SHP77 (cell line): ENCODE data around the gene LRBA.
"Not testable (repeated sequence)": the region's sequence is repeated elsewhere in the genome, so short reads cannot be mapped to it uniquely, and the experiment has no call there.

Experiments used
- DNase-seq, 2 experiments: peaks; one replicate each; lab custom pipeline; 2025; lab: John Stamatoyannopoulos, UW

Gene LRBA

GRCh38 chr4:150564967-150565366, 450.1 kb downstream of the LRBA start:
- DNase-seq = not testable (repeated sequence)

- no peak for DNase-seq
Observed at GRCh38 chr4:150562751-150563150, 452.3 kb downstream of the LRBA start.

GRCh38 chr4:150562250-150562649, 452.8 kb downstream of the LRBA start:
- no peak for DNase-seq

GRCh38 chr4:150561143-150561737, 453.8 kb downstream of the LRBA start:
- DNase-seq = no peak

GRCh38 chr4:150557811-150558210, 457.3 kb downstream of the LRBA start:
- DNase-seq = not testable (repeated sequence)

- no peak for DNase-seq
Observed at GRCh38 chr4:150547154-150547838, 467.8 kb downstream of the LRBA start.

- DNase-seq = no peak
Observed at GRCh38 chr4:150546286-150546685, 468.8 kb downstream of the LRBA start.

GRCh38 chr4:150543042-150543441, 472.0 kb downstream of the LRBA start:
- no peak for DNase-seq

- no peak for DNase-seq
Observed at GRCh38 chr4:150541681-150542080, 473.4 kb downstream of the LRBA start.

- no peak for DNase-seq
Observed at GRCh38 chr4:150540959-150541360, 474.1 kb downstream of the LRBA start.

GRCh38 chr4:150540536-150540935, 474.5 kb downstream of the LRBA start:
- no peak for DNase-seq

- DNase-seq = not testable (repeated sequence)
Observed at GRCh38 chr4:150537911-150538310, 477.2 kb downstream of the LRBA start.

GRCh38 chr4:150534818-150535217, 480.3 kb downstream of the LRBA start:
- DNase-seq = no peak

- no peak for DNase-seq
Observed at GRCh38 chr4:150533673-150534072, 481.4 kb downstream of the LRBA start.

GRCh38 chr4:150525321-150525868, 489.7 kb downstream of the LRBA start:
- no peak for DNase-seq

GRCh38 chr4:150518559-150518958, 496.5 kb downstream of the LRBA start:
- no peak for DNase-seq

GRCh38 chr4:150515135-150515534, 499.9 kb downstream of the LRBA start:
- no peak for DNase-seq

- no peak for DNase-seq
Observed at GRCh38 chr4:150514709-150515108, 500.4 kb downstream of the LRBA start.

GRCh38 chr4:150510176-150510865, 504.8 kb downstream of the LRBA start:
- no peak for DNase-seq

- DNase-seq = not testable (repeated sequence)
Observed at GRCh38 chr4:150507656-150508055, 507.4 kb downstream of the LRBA start.

GRCh38 chr4:150501983-150502382, 513.1 kb downstream of the LRBA start:
- no peak for DNase-seq

- DNase-seq = no peak
Observed at GRCh38 chr4:150501009-150501727, 513.9 kb downstream of the LRBA start.
